Measurements from ENCODE around the gene FYN.

DNA sequence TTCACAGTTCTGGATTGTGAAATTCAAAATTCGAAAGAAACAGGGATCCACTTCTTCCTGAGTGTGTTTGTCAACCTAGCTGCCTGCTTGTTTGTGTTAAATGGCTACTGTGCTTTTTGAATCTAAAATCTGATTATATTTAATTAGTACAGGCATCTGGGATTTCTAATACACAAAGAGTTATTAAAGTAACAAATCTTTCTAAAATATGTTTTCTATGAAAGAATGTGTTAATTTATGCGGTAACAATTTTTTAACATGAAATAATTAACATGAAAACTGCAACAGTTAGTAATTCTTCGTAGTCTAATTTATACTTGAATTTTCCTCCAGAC, 186.4 kb downstream of the FYN start:
- TF ChIP-seq, protein P1, sequence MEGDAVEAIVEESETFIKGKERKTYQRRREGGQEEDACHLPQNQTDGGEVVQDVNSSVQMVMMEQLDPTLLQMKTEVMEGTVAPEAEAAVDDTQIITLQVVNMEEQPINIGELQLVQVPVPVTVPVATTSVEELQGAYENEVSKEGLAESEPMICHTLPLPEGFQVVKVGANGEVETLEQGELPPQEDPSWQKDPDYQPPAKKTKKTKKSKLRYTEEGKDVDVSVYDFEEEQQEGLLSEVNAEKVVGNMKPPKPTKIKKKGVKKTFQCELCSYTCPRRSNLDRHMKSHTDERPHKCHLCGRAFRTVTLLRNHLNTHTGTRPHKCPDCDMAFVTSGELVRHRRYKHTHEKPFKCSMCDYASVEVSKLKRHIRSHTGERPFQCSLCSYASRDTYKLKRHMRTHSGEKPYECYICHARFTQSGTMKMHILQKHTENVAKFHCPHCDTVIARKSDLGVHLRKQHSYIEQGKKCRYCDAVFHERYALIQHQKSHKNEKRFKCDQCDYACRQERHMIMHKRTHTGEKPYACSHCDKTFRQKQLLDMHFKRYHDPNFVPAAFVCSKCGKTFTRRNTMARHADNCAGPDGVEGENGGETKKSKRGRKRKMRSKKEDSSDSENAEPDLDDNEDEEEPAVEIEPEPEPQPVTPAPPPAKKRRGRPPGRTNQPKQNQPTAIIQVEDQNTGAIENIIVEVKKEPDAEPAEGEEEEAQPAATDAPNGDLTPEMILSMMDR (IDR thresholded peaks at IDR 0.05): no peak
- TF ChIP-seq POLR2A (IDR thresholded peaks at IDR 0.05) (no peak), POLR2AphosphoS5 (IDR thresholded peaks at IDR 0.05) (no peak), EP300 (IDR thresholded peaks at IDR 0.05; ENCODE audit: low read depth) (no peak)

Measured in transverse colon (tissue), 4 donors.